ENCODE data around the gene C4orf54.

C4orf54 gene

GRCh38 chr4:99658666-99659065 is 1.0 kb upstream of the C4orf54 start:
- no peak overlapping the region for H3K4me3 ChIP-seq (replicated peaks; ENCODE audit: low read depth, low read length)
- no peaks in the 10 kb centered on the region for H3K36me3 ChIP-seq (ENCODE audit: control insufficient read depth, insufficient read depth, low read length)
- no peak for TF ChIP-seq CTCF (IDR thresholded peaks at IDR 0.05; ENCODE audit: insufficient read depth, low read length, poor library complexity, severe bottlenecking)
- no peak for DNase-seq (ENCODE audit: extremely low read depth, insufficient read length)
- no peaks in the 10 kb centered on the region for H3K27me3 ChIP-seq (replicated peaks; ENCODE audit: control insufficient read depth, insufficient read depth, low read length)

GRCh38 chr4:99655308-99656081 is 2.1 kb downstream of the C4orf54 start:
- no peak for TF ChIP-seq CTCF (IDR thresholded peaks at IDR 0.05; ENCODE audit: insufficient read depth, low read length, poor library complexity, severe bottlenecking)
- DNase-seq (ENCODE audit: extremely low read depth, insufficient read length) = no peak
- H3K4me3 ChIP-seq (replicated peaks; ENCODE audit: low read depth, low read length) = no peak overlapping the region
- H3K27me3 ChIP-seq (replicated peaks; ENCODE audit: control insufficient read depth, insufficient read depth, low read length) = no peaks in the 10 kb centered on the region
- H3K36me3 ChIP-seq (ENCODE audit: control insufficient read depth, insufficient read depth, low read length) = no peaks in the 10 kb centered on the region

- Histone ChIP-seq H3K36me3 (ENCODE audit: control insufficient read depth, insufficient read depth, low read length) (no peaks in the 10 kb centered on the region), H3K27me3 (replicated peaks; ENCODE audit: control insufficient read depth, insufficient read depth, low read length) (no peaks in the 10 kb centered on the region), H3K4me3 (replicated peaks; ENCODE audit: low read depth, low read length) (no peak overlapping the region)
- DNase-seq (ENCODE audit: extremely low read depth, insufficient read length) = no peak
- TF ChIP-seq CTCF (IDR thresholded peaks at IDR 0.05; ENCODE audit: insufficient read depth, low read length, poor library complexity, severe bottlenecking) = no peak
Measured at GRCh38 chr4:99654361-99654761, 3.3 kb downstream of the C4orf54 start.

GRCh38 chr4:99653916-99654315 is 3.7 kb downstream of the C4orf54 start:
- Histone ChIP-seq H3K36me3 (ENCODE audit: control insufficient read depth, insufficient read depth, low read length) (no peaks in the 10 kb centered on the region), H3K27me3 (replicated peaks; ENCODE audit: control insufficient read depth, insufficient read depth, low read length) (no peaks in the 10 kb centered on the region), H3K4me3 (replicated peaks; ENCODE audit: low read depth, low read length) (no peak overlapping the region)
- DNase-seq (ENCODE audit: extremely low read depth, insufficient read length) = no peak
- TF ChIP-seq CTCF (IDR thresholded peaks at IDR 0.05; ENCODE audit: insufficient read depth, low read length, poor library complexity, severe bottlenecking) = no peak

GRCh38 chr4:99652596-99653436 is 4.8 kb downstream of the C4orf54 start:
- Histone ChIP-seq H3K4me3 (replicated peaks; ENCODE audit: low read depth, low read length) (no peak overlapping the region), H3K36me3 (ENCODE audit: control insufficient read depth, insufficient read depth, low read length) (no peaks in the 10 kb centered on the region), H3K27me3 (replicated peaks; ENCODE audit: control insufficient read depth, insufficient read depth, low read length) (no peaks in the 10 kb centered on the region; the same call in 1 of the 2 replicates)
- TF ChIP-seq CTCF (IDR thresholded peaks at IDR 0.05; ENCODE audit: insufficient read depth, low read length, poor library complexity, severe bottlenecking) = no peak
- no peak for DNase-seq (ENCODE audit: extremely low read depth, insufficient read length)

All from GM06990 (cell line).